ENCODE measurements around the gene USP24. TPM values are rescaled to one million over a fixed set of nuclear protein-coding genes. Genes with fewer than 3 reads are reported as not detected.

The USP24 gene
- total and polyA plus RNA-seq, 4 donors, result 42.5 to 70.6 (median 46.9) TPM

GRCh38 chr1:55138823-55139222 is 76.3 kb downstream of the USP24 start:
- no peak for DNase-seq (ENCODE audit: low read depth in 4 of 6, low spot score in 6 of 6)
- H3K27ac ChIP-seq (ENCODE audit: low read depth, low read length), result no peak overlapping the region
- H3K36me3 ChIP-seq (ENCODE audit: control insufficient read depth, insufficient read depth, low read length), result peaks cover 32% of the 10 kb centered on the region
- WGBS (ENCODE audit: insufficient coverage), result no CpG with 5 or more reads among the region's 2 CpGs
- H3K4me3 ChIP-seq (ENCODE audit: low read depth, low read length), result no peak overlapping the region
- no peaks in the 10 kb centered on the region for H3K9me3 ChIP-seq (ENCODE audit: control insufficient read depth, insufficient read depth, low read length)
- no peaks in the 10 kb centered on the region for H3K4me1 ChIP-seq (ENCODE audit: control insufficient read depth, insufficient read depth, low read length)
- no peaks in the 10 kb centered on the region for H3K27me3 ChIP-seq (ENCODE audit: control insufficient read depth, insufficient read depth, low read length)

GRCh38 chr1:55134152-55134808 is 80.9 kb downstream of the USP24 start:
- Histone ChIP-seq H3K4me3 (ENCODE audit: low read depth, low read length) (no peak overlapping the region), H3K27me3 (ENCODE audit: control insufficient read depth, insufficient read depth, low read length) (no peaks in the 10 kb centered on the region), H3K4me1 (ENCODE audit: control insufficient read depth, insufficient read depth, low read length) (no peaks in the 10 kb centered on the region), H3K36me3 (ENCODE audit: control insufficient read depth, insufficient read depth, low read length) (peaks cover 31% of the 10 kb centered on the region), H3K9me3 (ENCODE audit: control insufficient read depth, insufficient read depth, low read length) (no peaks in the 10 kb centered on the region), H3K27ac (ENCODE audit: low read depth, low read length) (no peak overlapping the region)
- no peak for DNase-seq (ENCODE audit: low read depth in 4 of 6, low spot score in 6 of 6)
- WGBS (ENCODE audit: insufficient coverage), result no CpG with 5 or more reads among the region's 7 CpGs

- Histone ChIP-seq H3K36me3 (ENCODE audit: control insufficient read depth, insufficient read depth, low read length) (peaks cover 30% of the 10 kb centered on the region), H3K9me3 (ENCODE audit: control insufficient read depth, insufficient read depth, low read length) (peaks cover 1% of the 10 kb centered on the region), H3K4me3 (ENCODE audit: low read depth, low read length) (no peak overlapping the region), H3K27me3 (ENCODE audit: control insufficient read depth, insufficient read depth, low read length) (no peaks in the 10 kb centered on the region), H3K4me1 (ENCODE audit: control insufficient read depth, insufficient read depth, low read length) (no peaks in the 10 kb centered on the region), H3K27ac (ENCODE audit: low read depth, low read length) (no peak overlapping the region)
- DNase-seq (ENCODE audit: low read depth in 4 of 6, low spot score in 6 of 6), result no peak
- 92% methylated on average over 2 of the region's 2 CpGs for WGBS (ENCODE audit: insufficient coverage)
These were observed 83.4 kb downstream of the USP24 start for GRCh38 chr1:55131801-55132200.

- WGBS (ENCODE audit: insufficient coverage), result no CpG with 5 or more reads among the region's 2 CpGs
- H3K4me1 ChIP-seq (ENCODE audit: control insufficient read depth, insufficient read depth, low read length), result no peaks in the 10 kb centered on the region
- H3K36me3 ChIP-seq (ENCODE audit: control insufficient read depth, insufficient read depth, low read length), result peaks cover 24% of the 10 kb centered on the region
These were observed 83.9 kb downstream of the USP24 start for GRCh38 chr1:55131218-55131617.

GRCh38 chr1:55129194-55129728 is 85.9 kb downstream of the USP24 start:
- Histone ChIP-seq H3K36me3 (ENCODE audit: control insufficient read depth, insufficient read depth, low read length) (peaks cover 28% of the 10 kb centered on the region), H3K27ac (ENCODE audit: low read depth, low read length) (no peak overlapping the region), H3K4me3 (ENCODE audit: low read depth, low read length) (no peak overlapping the region), H3K9me3 (ENCODE audit: control insufficient read depth, insufficient read depth, low read length) (peaks cover 1% of the 10 kb centered on the region), H3K27me3 (ENCODE audit: control insufficient read depth, insufficient read depth, low read length) (no peaks in the 10 kb centered on the region), H3K4me1 (ENCODE audit: control insufficient read depth, insufficient read depth, low read length) (no peaks in the 10 kb centered on the region)
- no peak for DNase-seq (ENCODE audit: low read depth in 4 of 6, low spot score in 6 of 6)
- WGBS (ENCODE audit: insufficient coverage), result 100% methylated on average over 2 of the region's 4 CpGs

More at GRCh38 chr1:55131218-55131617, 83.9 kb downstream of the USP24 start:
- DNase-seq (ENCODE audit: low read depth in 4 of 6, low spot score in 6 of 6), result no peak
- H3K9me3 ChIP-seq (ENCODE audit: control insufficient read depth, insufficient read depth, low read length), result peaks cover 1% of the 10 kb centered on the region
- H3K27ac ChIP-seq (ENCODE audit: low read depth, low read length), result no peak overlapping the region
- H3K27me3 ChIP-seq (ENCODE audit: control insufficient read depth, insufficient read depth, low read length), result no peaks in the 10 kb centered on the region
- no peak overlapping the region for H3K4me3 ChIP-seq (ENCODE audit: low read depth, low read length)

GRCh38 chr1:55128418-55128995 is 86.7 kb downstream of the USP24 start:
- DNase-seq (ENCODE audit: low read depth in 4 of 6, low spot score in 6 of 6), result no peak
- H3K27ac ChIP-seq (ENCODE audit: low read depth, low read length), result no peak overlapping the region
- 100% methylated on average over 2 of the region's 7 CpGs for WGBS (ENCODE audit: insufficient coverage)
- H3K4me3 ChIP-seq (ENCODE audit: low read depth, low read length), result no peak overlapping the region
- peaks cover 25% of the 10 kb centered on the region for H3K36me3 ChIP-seq (ENCODE audit: control insufficient read depth, insufficient read depth, low read length)
- peaks cover 1% of the 10 kb centered on the region for H3K9me3 ChIP-seq (ENCODE audit: control insufficient read depth, insufficient read depth, low read length)
- no peaks in the 10 kb centered on the region for H3K4me1 ChIP-seq (ENCODE audit: control insufficient read depth, insufficient read depth, low read length)
- no peaks in the 10 kb centered on the region for H3K27me3 ChIP-seq (ENCODE audit: control insufficient read depth, insufficient read depth, low read length)

GRCh38 chr1:55127827-55128343 is 87.3 kb downstream of the USP24 start:
- no peaks in the 10 kb centered on the region for H3K27me3 ChIP-seq (ENCODE audit: control insufficient read depth, insufficient read depth, low read length)
- no peak overlapping the region for H3K27ac ChIP-seq (ENCODE audit: low read depth, low read length)
- WGBS (ENCODE audit: insufficient coverage), result 100% methylated on average over 3 of the region's 3 CpGs
- H3K4me1 ChIP-seq (ENCODE audit: control insufficient read depth, insufficient read depth, low read length), result no peaks in the 10 kb centered on the region
- no peak for DNase-seq (ENCODE audit: low read depth in 4 of 6, low spot score in 6 of 6)
- no peak overlapping the region for H3K4me3 ChIP-seq (ENCODE audit: low read depth, low read length)
- peaks cover 1% of the 10 kb centered on the region for H3K9me3 ChIP-seq (ENCODE audit: control insufficient read depth, insufficient read depth, low read length)
- H3K36me3 ChIP-seq (ENCODE audit: control insufficient read depth, insufficient read depth, low read length), result peaks cover 22% of the 10 kb centered on the region

- Histone ChIP-seq H3K27ac (ENCODE audit: low read depth, low read length) (no peak overlapping the region), H3K9me3 (ENCODE audit: control insufficient read depth, insufficient read depth, low read length) (peaks cover 1% of the 10 kb centered on the region), H3K27me3 (ENCODE audit: control insufficient read depth, insufficient read depth, low read length) (no peaks in the 10 kb centered on the region), H3K4me1 (ENCODE audit: control insufficient read depth, insufficient read depth, low read length) (no peaks in the 10 kb centered on the region), H3K36me3 (ENCODE audit: control insufficient read depth, insufficient read depth, low read length) (peaks cover 28% of the 10 kb centered on the region), H3K4me3 (ENCODE audit: low read depth, low read length) (no peak overlapping the region)
- DNase-seq (ENCODE audit: low read depth in 4 of 6, low spot score in 6 of 6), result peak in 1 of 6 donors; percentile 4
- WGBS (ENCODE audit: insufficient coverage), result 92% methylated on average over 3 of the region's 5 CpGs
These were observed 90.7 kb downstream of the USP24 start for GRCh38 chr1:55124470-55124869.

- WGBS (ENCODE audit: insufficient coverage), result 100% methylated on average over 3 of the region's 5 CpGs
- no peaks in the 10 kb centered on the region for H3K27me3 ChIP-seq (ENCODE audit: control insufficient read depth, insufficient read depth, low read length)
- H3K4me1 ChIP-seq (ENCODE audit: control insufficient read depth, insufficient read depth, low read length), result no peaks in the 10 kb centered on the region
- no peak for DNase-seq (ENCODE audit: low read depth in 4 of 6, low spot score in 6 of 6)
- no peak overlapping the region for H3K4me3 ChIP-seq (ENCODE audit: low read depth, low read length)
- H3K36me3 ChIP-seq (ENCODE audit: control insufficient read depth, insufficient read depth, low read length), result peaks cover 19% of the 10 kb centered on the region
- no peak overlapping the region for H3K27ac ChIP-seq (ENCODE audit: low read depth, low read length)
- no peaks in the 10 kb centered on the region for H3K9me3 ChIP-seq (ENCODE audit: control insufficient read depth, insufficient read depth, low read length)
These were observed 94.6 kb downstream of the USP24 start for GRCh38 chr1:55120538-55120937.
